Heart left ventricle (tissue), 16 donors: ENCODE results near the gene HGFAC. TPM values are rescaled to one million over a fixed set of nuclear protein-coding genes. Genes with fewer than 3 reads are reported as not detected.

ENCODE experiments used
- ATAC-seq, 4 donors: fragments of 200-7000 bp; cut with Tn5 transposase; one replicate each; pipeline ENCODE4 v1.9.1; 2020 to 2022; ENCODE audit warnings: moderate library complexity in 4 of 4, mild to moderate bottlenecking in 3 of 4, moderate number of reproducible peaks in 1 of 4
- DNase-seq, 5 donors: peaks; one replicate each; pipeline ENCODE4 v3.0.0-alpha.2; 2020
- H3K27ac ChIP-seq, 12 donors: fragments of 200-600 bp; sonication (generic) in 4 of 12; one replicate each; pipeline versions ENCODE4 v1.5.0 to v1.8.0; 2016 to 2022; ENCODE audit warnings: mild to moderate bottlenecking in 2 of 12
- H3K27me3 ChIP-seq, 9 donors: fragments of 200-600 bp; sonication (generic) in 2 of 9; one replicate each; pipeline versions ENCODE4 v1.5.1 to v1.8.0; 2016 to 2022; ENCODE audit warnings: mild to moderate bottlenecking in 3 of 9
- H3K36me3 ChIP-seq, 9 donors: fragments of 200-600 bp; sonication (generic) in 2 of 9; one replicate each; pipeline versions ENCODE4 v1.5.0 to v1.8.0; 2018 to 2022; ENCODE audit warnings: mild to moderate bottlenecking in 2 of 9
- H3K4me1 ChIP-seq, 12 donors: fragments of 200-600 bp; sonication (generic) in 4 of 12; one replicate each; pipeline versions ENCODE4 v1.5.0 to v1.8.0; 2016 to 2022; ENCODE audit warnings: mild to moderate bottlenecking in 3 of 12
- H3K4me3 ChIP-seq, 12 donors: fragments of 200-600 bp; sonication (generic) in 4 of 12; one replicate each; pipeline versions ENCODE4 v1.5.0 to v1.8.0; 2017 to 2022; ENCODE audit warnings: mild to moderate bottlenecking in 9 of 12, moderate library complexity in 4 of 12
- H3K9me3 ChIP-seq, 12 donors: fragments of 200-600 bp; sonication (generic) in 4 of 12; one replicate each; pipeline versions ENCODE4 v1.5.0 to v1.8.0; 2016 to 2022; ENCODE audit warnings: mild to moderate bottlenecking in 1 of 12
- POLR2A ChIP-seq, 2 donors: fragments of 450-650 bp; IDR thresholded peaks; one replicate each; pipeline ENCODE4 v1.6.1; 2017; ENCODE audit warnings: antibody characterized with exemption in 2 of 2, mild to moderate bottlenecking in 2 of 2, moderate library complexity in 2 of 2
- WGBS, 4 donors: extraction: QIAGEN DNeasy Blood & Tissue Kit in 2 of 4; methylation state at CpG; one replicate each; pipeline versions ENCODE4 v1.1.5 to v1.1.7; 2013 to 2018; 5-methylcytosine and 5-hydroxymethylcytosine counted together
- intact Hi-C, 10 donors: fragments of 100-400 bp; cut with DNase I; formaldehyde crosslinking; loops; one replicate each; pipeline versions ENCODE4 v1.11.1 to v1.14.2; 2022
- polyA plus RNA-seq, 2 donors: library from polyadenylated mRNA; stranded (reverse); fragments of 200-250 nt; gene quantifications; one replicate each; pipeline ENCODE4 v1.2.3, GENCODE V29; 2013
- total RNA-seq, 9 donors: library from RNA; depleted of rRNA in 2 of 9; stranded (reverse); fragments of >200 nt in 2 of 9; fragmentation: NEBNext Ultra II Directional in 3 of 9; extraction: Animal tissue kit (Norgen Biotek cat#: 25700) in 3 of 9; gene quantifications; one replicate each; pipeline versions ENCODE4 v1.1.0 to v1.2.4, GENCODE V29; 2016 to 2023
- TF ChIP-seq, protein P1 (sequence below), 12 donors: fragments of 200-600 bp; sonication (generic) in 4 of 12; IDR thresholded peaks; one replicate each; pipeline versions ENCODE4 v1.5.0 to v1.8.0; 2018 to 2022; ENCODE audit warnings: antibody characterized with exemption in 12 of 12, mild to moderate bottlenecking in 5 of 12
- donor health status: ischemic (EF 13 %, LVEDD 7.1; RV severe dilation, severe dysfunction).
- donor health status: healthy with polysubstance abuse.
- donor health status: DM: no; HTN: yes; CAD: no.
- donor health status: DM: no; HTN: no; CAD: no.
- donor health status: ischemic (EF 25% LVEDD 6.9; RV normal size, moderate dysfunction).
- donor health status: ischemic (EF 25% LVEDD 5.7; RV mildly dilated, moderate dysfunction).
- donor health status: healthy.
- donor health status: DM: yes; HTN: yes; CAD: no.
- donor health status: ischemic (EF 35%, LVEDD 5.7; RV mildly dilated, moderate dysfunction).
- donor health status: nonischemic (EF 11% LVEDD 7.7; RV severe dilation, severe dysfunction).
- donor health status: DM: yes; HTN: yes; CAD: no.
- donor health status: PGD.
- donor health status: ischemic (EF 29% LVEDD 5.4; RV normal size, mild dysfunction).
- donor health status: nonischemic (EF 23%, LVEDD 6.1; RV moderate dilation, normal function).

Gene HGFAC
- total and polyA plus RNA-seq, 11 donors: 0.11 to 0.73 (median 0.47) TPM; not detected in 4

DNA sequence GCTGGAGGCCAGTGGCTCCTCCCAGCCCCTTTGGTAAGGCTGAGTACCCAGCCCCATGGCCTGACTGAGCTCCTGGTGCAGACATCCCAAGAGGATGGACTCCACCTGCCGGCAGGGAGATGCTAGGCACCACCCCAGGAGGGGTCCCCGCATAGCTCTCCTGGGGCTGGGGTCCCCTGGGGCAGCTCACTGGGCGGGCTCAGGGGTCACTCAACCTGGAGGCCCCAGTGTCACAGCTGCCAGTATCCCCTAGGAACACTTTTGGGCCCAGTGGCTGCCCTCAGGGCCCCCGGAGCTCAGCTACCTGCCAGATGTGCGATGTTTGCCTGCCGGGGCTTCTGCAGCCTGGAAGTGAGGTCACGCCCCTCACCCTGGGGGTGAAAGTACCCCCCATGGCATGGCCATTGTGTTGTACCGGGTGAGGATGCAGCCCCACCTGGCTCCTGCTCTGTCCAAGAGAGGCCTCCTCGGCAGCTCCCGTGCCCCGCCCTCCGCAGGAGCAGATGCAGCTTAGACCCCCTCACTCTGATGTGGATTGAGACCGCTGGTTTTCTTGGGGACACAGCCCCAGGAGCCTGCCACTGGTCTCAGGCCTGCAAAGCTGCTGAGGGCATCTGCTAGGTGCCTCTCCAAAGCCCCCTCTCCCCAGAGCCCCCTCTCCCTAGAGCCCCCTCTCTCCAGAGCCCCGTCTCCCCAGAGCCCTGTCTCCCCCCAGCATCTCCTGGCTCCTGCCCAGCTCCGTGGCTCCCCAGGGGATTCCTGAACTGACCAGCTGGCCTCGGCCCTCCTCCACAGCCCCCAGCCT, 6.7 kb upstream of the HGFAC start:
- DNase-seq (peak in 1 of 5 donors; percentile 56), ATAC-seq (no peak)
- 74 to 83% (median 77%) methylated on average over 10 to 16 of the region's 16 CpGs for WGBS, 4 donors
- TF ChIP-seq, protein P1, sequence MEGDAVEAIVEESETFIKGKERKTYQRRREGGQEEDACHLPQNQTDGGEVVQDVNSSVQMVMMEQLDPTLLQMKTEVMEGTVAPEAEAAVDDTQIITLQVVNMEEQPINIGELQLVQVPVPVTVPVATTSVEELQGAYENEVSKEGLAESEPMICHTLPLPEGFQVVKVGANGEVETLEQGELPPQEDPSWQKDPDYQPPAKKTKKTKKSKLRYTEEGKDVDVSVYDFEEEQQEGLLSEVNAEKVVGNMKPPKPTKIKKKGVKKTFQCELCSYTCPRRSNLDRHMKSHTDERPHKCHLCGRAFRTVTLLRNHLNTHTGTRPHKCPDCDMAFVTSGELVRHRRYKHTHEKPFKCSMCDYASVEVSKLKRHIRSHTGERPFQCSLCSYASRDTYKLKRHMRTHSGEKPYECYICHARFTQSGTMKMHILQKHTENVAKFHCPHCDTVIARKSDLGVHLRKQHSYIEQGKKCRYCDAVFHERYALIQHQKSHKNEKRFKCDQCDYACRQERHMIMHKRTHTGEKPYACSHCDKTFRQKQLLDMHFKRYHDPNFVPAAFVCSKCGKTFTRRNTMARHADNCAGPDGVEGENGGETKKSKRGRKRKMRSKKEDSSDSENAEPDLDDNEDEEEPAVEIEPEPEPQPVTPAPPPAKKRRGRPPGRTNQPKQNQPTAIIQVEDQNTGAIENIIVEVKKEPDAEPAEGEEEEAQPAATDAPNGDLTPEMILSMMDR (IDR thresholded peaks at IDR 0.05): no peak
- no peak for TF ChIP-seq POLR2A (IDR thresholded peaks at IDR 0.05)
- Histone ChIP-seq H3K9me3 (no peaks in the 10 kb centered on the region), H3K4me3 (no peak overlapping the region), H3K27ac (no peak overlapping the region), H3K27me3 (no peaks in the 10 kb centered on the region), H3K4me1 (no peaks in the 10 kb centered on the region), H3K36me3 (peaks cover 0 to 16% (median 8%) of the 10 kb centered on the region in 9 donors)
- intact Hi-C loops: no loop called here

DNA sequence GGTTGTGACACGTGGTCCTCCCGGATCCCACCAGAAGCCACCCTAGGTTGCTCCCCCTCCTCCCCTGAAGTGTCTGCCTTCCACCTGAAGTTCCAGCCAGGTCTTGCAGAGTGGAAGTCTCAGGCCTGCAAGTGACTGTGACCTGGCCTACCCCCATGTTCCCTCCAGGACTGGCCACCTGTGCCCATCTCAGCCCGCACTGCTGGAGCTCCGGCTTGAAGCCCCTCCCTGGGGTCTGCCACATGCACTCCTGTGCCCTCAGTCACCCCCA, 6.1 kb upstream of the HGFAC start:
- Histone ChIP-seq H3K27me3 (no peaks in the 10 kb centered on the region), H3K9me3 (no peaks in the 10 kb centered on the region), H3K27ac (no peak overlapping the region), H3K4me3 (no peak overlapping the region), H3K36me3 (peaks cover 0 to 12% (median 4%) of the 10 kb centered on the region in 9 donors), H3K4me1 (no peaks in the 10 kb centered on the region)
- WGBS, 4 donors: 62 to 86% (median 77%) methylated on average over 3 to 4 of the region's 4 CpGs
- DNase-seq (peak in 1 of 5 donors; percentile 26), ATAC-seq (no peak)
- no peak for TF ChIP-seq POLR2A (IDR thresholded peaks at IDR 0.05)
- TF ChIP-seq, protein P1 (IDR thresholded peaks at IDR 0.05): no peak
- intact Hi-C loops: no loop called here

- DNase-seq: peak in 1 of 5 donors; percentile 51
- H3K4me1 ChIP-seq: no peaks in the 10 kb centered on the region
- H3K27me3 ChIP-seq: no peaks in the 10 kb centered on the region
- intact Hi-C loops: no loop called here
- no peak for ATAC-seq
- no peak for TF ChIP-seq POLR2A (IDR thresholded peaks at IDR 0.05)
- TF ChIP-seq, protein P1 (IDR thresholded peaks at IDR 0.05): no peak
- H3K4me3 ChIP-seq: no peak overlapping the region
- H3K9me3 ChIP-seq: no peaks in the 10 kb centered on the region
- H3K27ac ChIP-seq: no peak overlapping the region
- peaks cover 0 to 6% (median 0%) of the 10 kb centered on the region in 9 donors for H3K36me3 ChIP-seq
- WGBS, 4 donors: 81 to 85% (median 85%) methylated on average over 18 to 22 of the region's 22 CpGs
Measured at GRCh38 chr4:3436048-3436797, 5.5 kb upstream of the HGFAC start.

- Histone ChIP-seq H3K27me3 (no peaks in the 10 kb centered on the region), H3K4me1 (no peaks in the 10 kb centered on the region), H3K36me3 (peaks cover 0 to 2% (median 0%) of the 10 kb centered on the region in 9 donors), H3K9me3 (no peaks in the 10 kb centered on the region), H3K27ac (no peak overlapping the region), H3K4me3 (no peak overlapping the region)
- ATAC-seq (peak in 2 of 4 donors; percentile 36), DNase-seq (peak in 1 of 5 donors; percentile 68)
- TF ChIP-seq POLR2A (IDR thresholded peaks at IDR 0.05): no peak
- TF ChIP-seq, protein P1 (IDR thresholded peaks at IDR 0.05): no peak
- 88 to 90% (median 89%) methylated on average over 10 to 19 of the region's 19 CpGs for WGBS, 4 donors
- intact Hi-C loops: no loop called here
Measured at GRCh38 chr4:3436798-3437581, 4.8 kb upstream of the HGFAC start.
